Measurements from ENCODE around the gene PRTG.
A peak's percentile ranks its signal among the peaks of the same experiment; 100 is the strongest.
"Not testable (repeated sequence)": the region's sequence is repeated elsewhere in the genome, so short reads cannot be mapped to it uniquely, and the experiment has no call there.

PRTG gene

GRCh38 chr15:55630858-55631257, 112.1 kb downstream of the PRTG start:
- no peak for DNase-seq (ENCODE audit: low read depth)

- no peak for DNase-seq (ENCODE audit: low read depth)
Measured at GRCh38 chr15:55628369-55628730, 114.6 kb downstream of the PRTG start.

DNA sequence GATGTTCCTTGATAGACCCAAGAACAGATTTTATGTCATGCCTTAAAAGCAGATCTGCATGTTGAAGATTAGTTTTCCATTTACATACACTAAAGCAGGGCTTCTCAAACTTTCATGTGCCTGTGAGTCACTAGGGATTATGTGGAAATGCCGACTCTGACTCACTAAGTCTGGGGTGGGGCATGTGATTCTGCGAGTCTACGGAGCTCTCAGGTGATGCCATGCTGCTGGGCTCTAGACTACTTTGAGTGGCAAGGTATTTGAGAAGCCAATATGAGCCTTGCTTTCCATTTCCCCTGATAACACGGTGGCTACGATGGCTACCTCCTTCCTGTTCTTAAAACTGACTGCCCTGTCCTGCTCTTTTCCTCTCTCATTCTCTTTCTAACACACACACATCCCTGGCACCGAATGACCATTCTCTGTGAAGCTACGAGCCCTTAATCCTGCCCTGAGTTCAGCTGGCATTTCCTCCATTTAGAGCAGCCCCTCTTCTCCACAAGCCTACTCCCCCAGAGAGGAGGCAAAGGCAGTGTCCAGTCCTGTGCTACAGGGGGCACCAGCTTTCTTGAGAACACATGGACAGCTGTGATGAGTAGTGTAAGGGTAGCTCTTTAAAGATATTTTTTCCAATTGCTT, 115.1 kb downstream of the PRTG start:
- no peak for DNase-seq (ENCODE audit: low read depth)

GRCh38 chr15:55619783-55620182, 123.2 kb downstream of the PRTG start:
- DNase-seq (ENCODE audit: low read depth): no peak

GRCh38 chr15:55618387-55618786, 124.6 kb downstream of the PRTG start:
- DNase-seq (ENCODE audit: low read depth): no peak

DNA sequence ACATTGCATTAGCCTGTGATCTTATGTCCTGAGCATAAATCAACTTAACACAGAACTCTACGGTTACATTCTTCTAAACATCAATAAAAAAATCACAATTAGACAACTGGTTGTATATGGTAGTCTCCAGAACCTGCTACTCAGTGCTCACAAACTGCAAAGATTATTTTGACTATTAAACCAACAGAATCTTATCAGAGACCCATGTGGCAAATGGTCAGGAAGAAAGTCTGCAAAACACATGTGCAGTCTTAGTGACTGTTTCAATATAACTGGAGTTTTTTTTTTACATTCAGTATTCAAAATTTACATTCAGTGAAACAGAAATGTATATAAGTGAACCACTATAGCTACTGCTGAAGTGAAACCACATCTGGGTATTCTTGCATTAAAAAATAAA, 127.5 kb downstream of the PRTG start:
- DNase-seq (ENCODE audit: low read depth): no peak

GRCh38 chr15:55613727-55614126, 129.2 kb downstream of the PRTG start:
- no peak for DNase-seq (ENCODE audit: low read depth)

DNA sequence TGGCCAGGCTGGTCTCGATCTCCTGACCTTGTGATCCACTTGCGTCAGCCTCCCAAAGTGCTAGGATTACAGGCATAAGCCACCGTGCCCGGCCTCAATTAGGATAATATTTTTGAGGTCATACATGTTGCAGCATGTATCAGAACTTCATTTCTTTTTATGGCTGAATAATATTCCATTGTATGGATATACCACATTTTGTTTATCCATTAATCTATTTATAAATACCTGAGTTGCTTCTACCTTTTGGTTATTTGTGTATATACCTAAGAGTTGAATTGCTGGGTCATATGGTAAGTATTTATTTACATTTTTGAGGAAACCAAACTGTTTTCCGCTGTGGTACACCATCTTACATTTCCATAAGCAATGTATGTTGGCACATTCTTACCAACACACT, 136.7 kb downstream of the PRTG start:
- no peak for DNase-seq (ENCODE audit: low read depth)

DNA sequence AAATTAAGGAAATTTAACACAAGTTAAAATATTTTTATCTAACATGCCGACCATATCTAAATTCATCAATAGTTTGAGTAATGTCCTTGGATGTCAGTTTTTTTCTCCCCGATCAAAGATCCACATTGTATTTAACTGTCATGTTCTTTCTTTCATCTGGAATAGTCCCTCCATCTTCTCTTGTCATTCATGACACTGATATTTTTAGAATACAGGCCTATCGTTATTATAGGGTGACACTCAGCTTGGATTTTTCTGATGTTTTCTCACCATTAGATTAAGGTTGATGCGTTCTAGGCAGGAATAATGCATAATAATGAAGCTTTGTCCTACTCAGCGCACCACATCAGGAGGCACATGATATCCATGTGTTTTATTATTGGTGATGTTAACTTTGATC, 141.6 kb downstream of the PRTG start:
- DNase-seq (ENCODE audit: low read depth): no peak

DNA sequence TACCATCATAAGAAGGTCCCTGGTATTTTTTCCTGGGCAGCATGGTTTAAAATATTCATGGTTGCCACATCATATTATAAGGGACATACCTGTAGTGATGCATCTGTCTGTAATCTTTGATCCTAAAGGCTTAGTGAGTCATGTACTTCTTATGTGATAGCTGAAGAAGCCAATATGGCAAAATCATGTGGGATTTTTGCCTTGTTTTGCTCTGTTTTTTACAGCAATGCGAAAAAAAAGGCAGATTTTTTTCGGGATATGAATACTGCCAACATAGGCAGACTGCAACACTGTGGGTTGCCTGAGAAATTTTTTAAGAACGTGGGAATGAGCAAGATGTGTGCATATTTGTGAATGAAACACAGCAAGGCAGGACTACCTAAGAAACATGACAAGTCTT, 143.5 kb downstream of the PRTG start:
- no peak for DNase-seq (ENCODE audit: low read depth)

GRCh38 chr15:55593019-55593418, 149.9 kb downstream of the PRTG start:
- not testable (repeated sequence) for DNase-seq (ENCODE audit: low read depth)

DNA sequence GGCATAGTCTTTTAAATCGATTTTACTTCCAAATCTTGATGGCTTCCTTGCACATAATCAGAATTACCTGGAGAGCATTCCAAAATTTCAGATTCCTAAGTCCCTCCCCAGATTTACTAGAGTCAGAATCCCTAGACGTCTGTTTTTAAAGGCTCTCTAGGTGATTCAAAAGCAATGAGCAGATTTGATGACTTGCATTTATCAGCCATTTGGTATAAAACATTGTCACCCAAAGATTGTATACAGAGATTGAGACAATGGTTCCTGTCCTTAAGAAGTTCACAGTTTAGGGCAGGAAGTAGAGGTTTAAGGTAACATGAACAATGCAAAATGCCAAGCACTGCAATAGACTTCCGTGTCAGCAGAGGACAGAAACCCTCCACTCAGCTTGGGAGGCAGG, 152.2 kb downstream of the PRTG start:
- DNase-seq (ENCODE audit: low read depth): no peak

GRCh38 chr15:55589287-55589686, 153.7 kb downstream of the PRTG start:
- no peak for DNase-seq (ENCODE audit: low read depth)

GRCh38 chr15:55588815-55589115, 154.2 kb downstream of the PRTG start:
- no peak for DNase-seq (ENCODE audit: low read depth)

- DNase-seq (ENCODE audit: low read depth): no peak
Measured at GRCh38 chr15:55588070-55588814, 154.7 kb downstream of the PRTG start, which contains the start of gene PYGO1. Gene PYGO1 (minus strand): TSS chr15:55588345. CDS start chr15:55587883, 462 bp downstream.

DNA sequence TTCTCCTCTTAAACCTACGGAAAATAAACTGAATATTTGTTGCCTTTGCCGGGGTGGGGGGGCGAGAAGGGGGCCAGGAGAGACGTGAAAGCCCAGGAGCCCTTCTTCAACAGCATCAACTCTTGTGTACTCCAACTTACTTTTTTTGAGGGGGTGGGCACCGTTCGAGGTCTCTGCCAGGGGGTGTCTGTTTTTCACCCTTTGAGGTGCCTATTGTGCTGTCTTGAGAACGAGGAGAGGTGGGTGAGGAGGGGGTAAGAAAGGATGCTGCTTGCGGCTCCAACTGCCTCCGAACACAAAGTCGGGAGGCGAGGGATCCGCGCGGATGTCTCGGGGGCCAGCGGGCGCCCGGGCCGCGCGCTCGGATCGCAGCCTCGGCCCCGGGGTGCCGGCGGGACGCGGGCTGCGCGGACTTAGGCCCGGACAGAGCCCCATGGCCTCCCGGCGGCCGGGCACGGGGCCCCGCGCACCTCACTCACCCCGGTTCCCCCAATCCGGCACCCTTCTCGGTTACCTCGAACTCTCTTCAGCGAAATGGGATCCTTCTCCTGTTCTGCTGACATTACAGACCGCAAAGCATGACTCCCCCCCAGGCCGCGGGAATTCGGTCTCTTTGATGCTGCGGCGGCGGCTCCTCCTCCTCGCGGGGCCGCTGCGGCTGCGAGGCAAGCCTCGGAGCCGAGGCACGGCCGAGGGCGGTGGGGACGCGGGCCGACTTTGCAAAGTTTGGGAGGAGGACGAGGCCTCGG, 155.5 kb downstream of the PRTG start:
- DNase-seq (ENCODE audit: low read depth): peak; percentile 3

GRCh38 chr15:55586808-55587207, 156.1 kb downstream of the PRTG start:
- DNase-seq (ENCODE audit: low read depth): no peak

DNA sequence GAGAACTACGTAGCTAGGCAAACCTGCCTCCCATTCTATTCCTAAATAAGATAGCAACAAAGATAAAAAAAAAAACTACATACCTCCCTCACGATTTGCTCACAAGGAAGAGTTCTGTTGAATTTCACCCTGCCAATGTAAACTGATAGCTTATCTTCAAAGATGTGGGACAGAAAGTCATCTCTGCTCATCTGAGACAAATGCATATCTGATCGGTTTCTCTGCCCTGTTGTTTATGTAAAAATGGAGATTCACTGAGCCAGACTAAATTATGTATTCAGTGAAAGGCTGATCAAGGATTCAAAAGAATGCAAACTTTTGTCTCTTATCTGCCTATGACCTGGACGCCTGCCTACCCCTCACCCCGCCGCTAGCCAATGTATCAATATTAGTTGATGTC, 166.0 kb downstream of the PRTG start:
- DNase-seq (ENCODE audit: low read depth): no peak

- no peak for DNase-seq (ENCODE audit: low read depth)
Measured at GRCh38 chr15:55574096-55574495, 168.9 kb downstream of the PRTG start.

GRCh38 chr15:55573224-55573623, 169.7 kb downstream of the PRTG start:
- DNase-seq (ENCODE audit: low read depth): no peak

GRCh38 chr15:55564347-55565145, 178.4 kb downstream of the PRTG start:
- no peak for DNase-seq (ENCODE audit: low read depth)

GRCh38 chr15:55562601-55563000, 180.4 kb downstream of the PRTG start:
- DNase-seq (ENCODE audit: low read depth): no peak

Measured in T follicular helper cell (primary cell).